IMR-90 (cell line): Measurements from ENCODE around the gene ORC6.

Source experiments
- CEBPB ChIP-seq: IDR thresholded peaks from 2 replicates; pipeline ENCODE4 v1.6.1; 2012; ENCODE audit warnings: low read depth, low read length, improper control_type of control experiment
- CHD1 ChIP-seq: IDR thresholded peaks from 2 replicates; pipeline ENCODE4 v1.6.1; 2012; ENCODE audit warnings: low read depth, low read length, improper control_type of control experiment
- CTCF ChIP-seq: conservative IDR thresholded peaks from 2 replicates; pipeline ENCODE4 v1.5.1; 2012; ENCODE audit warnings: mild to moderate bottlenecking, low read depth, low read length, improper control_type of control experiment
- MAFK ChIP-seq: IDR thresholded peaks from 2 replicates; pipeline ENCODE4 v1.6.1; 2012; ENCODE audit warnings: low read depth, low read length, improper control_type of control experiment
- MAZ ChIP-seq: IDR thresholded peaks from 2 replicates; pipeline ENCODE4 v1.6.1; 2012; ENCODE audit warnings: low read depth, mild to moderate bottlenecking, low read length, improper control_type of control experiment, moderate library complexity, borderline replicate concordance
- NFE2L2 ChIP-seq: fragments of 150-350 bp; IDR thresholded peaks from 2 replicates; pipeline ENCODE4 v1.6.1; 2016; ENCODE audit warnings: low read depth, mild to moderate bottlenecking, low read length
- POLR2A ChIP-seq: IDR thresholded peaks from 2 replicates; pipeline ENCODE4 v1.6.1; 2012; ENCODE audit warnings: mild to moderate bottlenecking, low read depth, low read length
- RAD21 ChIP-seq: IDR thresholded peaks from 2 replicates; pipeline ENCODE4 v1.6.1; 2012; ENCODE audit warnings: low read length, improper control_type of control experiment
- RCOR1 ChIP-seq: IDR thresholded peaks from 2 replicates; pipeline ENCODE4 v1.6.1; 2012; ENCODE audit warnings: mild to moderate bottlenecking, low read length, improper control_type of control experiment; ENCODE audit not compliant: insufficient replicate concordance
- RFX5 ChIP-seq: IDR thresholded peaks from 2 replicates; pipeline ENCODE4 v1.8.0; 2012; ENCODE audit warnings: low read depth, mild to moderate bottlenecking, low read length, moderate library complexity
- SMC3 ChIP-seq: fragments of 150-350 bp; IDR thresholded peaks from 2 replicates; pipeline ENCODE4 v1.6.1; 2016; ENCODE audit warnings: low read depth, mild to moderate bottlenecking, antibody characterized with exemption, low read length, moderate library complexity
- USF2 ChIP-seq: fragments of 150-350 bp; IDR thresholded peaks from 2 replicates; pipeline ENCODE4 v1.6.1; 2017; ENCODE audit warnings: mild to moderate bottlenecking, antibody characterized with exemption, low read length, low read depth
- TF ChIP-seq, protein P1 (sequence below): fragments of 150-350 bp; IDR thresholded peaks from 2 replicates; pipeline ENCODE4 v1.6.1; 2016; ENCODE audit warnings: low read depth, mild to moderate bottlenecking, low read length, moderate library complexity, borderline replicate concordance

GRCh38 chr16:46706642-46707041 is 17.2 kb downstream of the ORC6 start:
- TF ChIP-seq POLR2A (no peak), CTCF (no peak), USF2 (no peak), SMC3 (no peak), RAD21 (no peak), CEBPB (no peak), CHD1 (no peak), MAZ (no peak), RFX5 (no peak), RCOR1 (no peak), NFE2L2 (no peak), MAFK (no peak)
- TF ChIP-seq, protein P1, sequence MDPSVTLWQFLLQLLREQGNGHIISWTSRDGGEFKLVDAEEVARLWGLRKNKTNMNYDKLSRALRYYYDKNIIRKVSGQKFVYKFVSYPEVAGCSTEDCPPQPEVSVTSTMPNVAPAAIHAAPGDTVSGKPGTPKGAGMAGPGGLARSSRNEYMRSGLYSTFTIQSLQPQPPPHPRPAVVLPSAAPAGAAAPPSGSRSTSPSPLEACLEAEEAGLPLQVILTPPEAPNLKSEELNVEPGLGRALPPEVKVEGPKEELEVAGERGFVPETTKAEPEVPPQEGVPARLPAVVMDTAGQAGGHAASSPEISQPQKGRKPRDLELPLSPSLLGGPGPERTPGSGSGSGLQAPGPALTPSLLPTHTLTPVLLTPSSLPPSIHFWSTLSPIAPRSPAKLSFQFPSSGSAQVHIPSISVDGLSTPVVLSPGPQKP = no peak
